GM21367 (cell line): ENCODE data around the gene MAD1L1.
"Not testable (repeated sequence)": the region's sequence is repeated elsewhere in the genome, so short reads cannot be mapped to it uniquely, and the experiment has no call there.

Source experiments
- ATAC-seq: cut with Tn5 transposase; IDR thresholded peaks from one replicate; pipeline ENCODE4 v1.9.1; 2021; ENCODE audit not compliant: unreplicated experiment

Gene MAD1L1

DNA sequence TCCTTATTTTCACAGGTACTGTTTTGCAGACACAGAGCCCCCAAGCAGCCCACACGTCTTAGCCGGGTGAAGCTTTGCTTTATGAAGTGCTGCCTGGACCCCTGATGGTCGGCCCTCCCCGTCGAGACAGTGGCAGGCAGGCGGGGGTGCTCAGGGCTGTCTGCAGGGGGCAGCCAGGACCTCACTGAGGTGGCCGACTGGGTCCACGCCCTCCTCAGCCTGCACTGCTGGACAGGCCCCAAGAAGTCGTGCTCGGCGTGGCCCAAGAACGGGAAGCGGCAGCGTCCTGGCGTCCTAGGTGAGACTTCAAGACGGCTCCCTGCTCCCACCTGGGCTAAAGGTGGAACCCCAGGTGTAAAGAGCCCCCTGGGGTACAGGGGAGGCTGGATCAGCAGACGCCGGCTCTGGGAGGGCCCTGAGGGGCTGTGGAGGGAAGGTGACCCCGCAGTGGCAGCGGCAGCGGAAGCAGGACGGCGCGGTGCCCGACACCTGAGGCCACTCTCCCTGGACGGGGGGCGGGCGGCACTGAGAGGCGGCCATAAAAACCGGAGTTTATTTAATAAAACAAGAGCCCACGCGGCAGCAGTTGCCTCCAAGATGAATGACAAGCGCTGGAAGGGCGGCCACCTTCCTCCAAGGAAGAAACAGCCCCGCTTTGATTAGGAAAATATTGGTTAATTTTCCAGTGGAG is 383.2 kb downstream of the MAD1L1 start:
- no peak for ATAC-seq

GRCh38 chr7:1848911-1849311 is 383.8 kb downstream of the MAD1L1 start:
- ATAC-seq: no peak

DNA sequence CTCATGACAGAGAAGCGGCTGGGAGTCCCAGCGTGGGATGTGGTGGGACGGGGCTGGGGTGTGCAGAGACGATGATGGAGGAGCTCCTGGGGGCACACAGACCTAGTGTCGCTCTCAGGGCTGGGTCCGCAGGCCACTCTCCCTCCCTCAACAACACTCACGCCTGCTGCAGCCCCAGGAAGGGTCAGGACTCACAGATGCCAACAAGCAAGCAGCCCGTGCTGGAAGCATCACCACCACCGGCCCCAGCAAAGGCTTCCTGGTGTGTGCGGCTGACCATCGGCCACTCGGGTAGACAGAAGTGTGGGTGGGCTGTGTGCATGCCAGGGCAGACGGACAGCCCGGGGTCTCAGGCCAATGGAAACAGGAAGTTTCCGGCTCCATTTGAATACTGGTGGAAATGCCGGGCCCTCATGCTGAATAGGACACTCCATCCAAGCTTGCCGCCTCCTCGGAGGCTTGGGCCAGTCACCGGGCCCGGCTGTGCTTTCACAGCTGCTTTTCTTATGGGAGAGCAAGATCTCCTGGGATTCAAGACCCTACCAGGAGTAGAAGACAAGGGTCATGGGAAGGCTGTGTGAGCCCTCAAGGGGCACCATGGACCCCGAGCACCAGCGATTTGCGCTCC is 384.6 kb downstream of the MAD1L1 start:
- ATAC-seq: no peak

DNA sequence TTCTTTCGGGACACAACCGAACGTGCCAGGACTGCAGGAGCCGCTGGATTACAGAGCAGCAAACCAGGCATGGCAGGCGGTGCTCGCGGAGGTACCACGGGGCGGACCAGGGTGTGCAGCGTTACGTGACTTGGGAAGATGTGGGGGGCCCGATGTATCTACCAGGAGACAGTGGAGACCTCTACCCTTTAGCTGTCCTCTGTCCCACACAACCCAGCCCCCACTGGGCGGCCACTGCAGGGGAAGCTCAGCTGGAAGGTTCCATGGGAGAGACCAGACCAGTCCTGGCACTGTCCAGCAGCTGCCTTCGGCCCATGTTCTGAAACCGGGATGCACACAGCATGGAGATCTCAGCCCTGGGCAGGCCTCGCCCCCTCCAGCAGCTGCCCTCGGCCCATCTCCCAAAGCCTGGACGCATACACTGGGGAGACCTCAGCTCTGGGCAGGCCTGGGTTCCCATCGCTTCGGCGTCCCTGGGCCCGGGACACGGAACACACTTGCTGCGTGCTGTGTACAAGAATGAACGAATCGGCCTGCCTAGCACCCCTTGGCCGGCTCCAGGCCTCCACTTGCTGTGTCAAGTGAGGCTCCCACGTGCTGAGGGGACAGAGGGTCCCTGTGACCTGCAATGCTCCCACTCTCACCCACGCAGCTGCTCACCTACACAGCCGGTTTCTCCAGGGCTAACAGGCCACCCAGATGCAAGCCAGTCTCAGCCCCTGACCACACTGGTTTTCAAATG is 385.3 kb downstream of the MAD1L1 start:
- no peak for ATAC-seq

GRCh38 chr7:1846331-1847065 is 386.2 kb downstream of the MAD1L1 start:
- ATAC-seq: no peak

DNA sequence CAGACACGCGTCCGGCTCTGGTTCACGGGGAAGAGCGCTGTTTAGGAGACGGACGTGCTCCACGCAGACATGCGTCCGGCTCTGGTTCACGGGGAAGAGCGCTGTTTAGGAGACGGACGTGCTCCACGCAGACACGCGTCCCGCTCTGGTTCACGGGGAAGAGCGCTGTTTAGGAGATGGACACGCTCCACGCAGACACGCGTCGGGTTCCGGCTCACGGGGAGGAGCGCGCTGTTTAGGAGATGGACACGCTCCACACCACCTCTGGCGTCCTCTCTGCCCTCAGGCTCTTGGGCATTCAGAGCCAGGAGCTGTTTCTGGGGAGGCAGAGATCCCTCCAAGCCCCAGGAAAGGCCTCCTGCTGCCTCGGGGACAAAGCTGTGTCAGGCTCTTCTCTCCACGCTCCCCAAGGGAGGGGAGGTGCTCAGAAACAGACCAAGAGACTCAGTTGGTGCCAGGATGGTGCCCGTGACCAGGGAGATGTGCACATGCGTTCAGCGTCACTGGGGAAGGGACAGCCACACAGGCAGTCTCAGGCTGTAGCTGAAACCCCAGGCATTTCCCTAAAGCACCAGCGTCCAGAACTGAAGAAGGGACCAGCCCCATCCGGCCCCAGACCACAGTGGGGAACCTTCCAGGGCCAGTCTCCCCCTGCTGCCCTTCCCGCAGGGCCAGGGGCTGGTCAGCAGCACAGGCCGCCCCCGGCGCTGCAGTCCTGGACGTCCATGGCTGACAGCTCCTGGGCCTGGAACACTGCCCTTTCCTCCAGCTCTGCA is 387.0 kb downstream of the MAD1L1 start:
- ATAC-seq: no peak

DNA sequence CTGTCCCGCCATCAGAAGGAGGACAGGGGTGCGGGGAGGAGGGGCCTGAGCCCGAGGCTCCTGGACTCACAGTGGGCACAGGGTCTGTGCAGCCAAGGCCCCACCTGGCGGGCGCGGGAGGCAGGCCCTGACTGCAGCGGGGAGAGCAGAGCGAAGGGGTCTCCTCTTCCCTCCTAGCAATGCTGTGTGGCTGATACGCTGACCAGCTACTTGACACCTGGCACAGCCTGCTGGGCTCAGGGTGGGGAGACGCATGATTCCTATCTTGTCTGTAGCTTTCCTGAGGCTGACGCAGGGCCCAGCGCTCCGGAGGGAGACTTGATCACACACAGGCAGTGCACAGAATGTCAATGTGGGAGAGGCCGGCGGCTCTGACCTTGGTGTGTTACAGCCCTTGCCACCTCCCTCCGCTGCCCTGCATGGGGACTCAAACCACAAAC is 387.8 kb downstream of the MAD1L1 start:
- no peak for ATAC-seq

GRCh38 chr7:1844336-1844950 is 388.3 kb downstream of the MAD1L1 start:
- ATAC-seq: no peak

DNA sequence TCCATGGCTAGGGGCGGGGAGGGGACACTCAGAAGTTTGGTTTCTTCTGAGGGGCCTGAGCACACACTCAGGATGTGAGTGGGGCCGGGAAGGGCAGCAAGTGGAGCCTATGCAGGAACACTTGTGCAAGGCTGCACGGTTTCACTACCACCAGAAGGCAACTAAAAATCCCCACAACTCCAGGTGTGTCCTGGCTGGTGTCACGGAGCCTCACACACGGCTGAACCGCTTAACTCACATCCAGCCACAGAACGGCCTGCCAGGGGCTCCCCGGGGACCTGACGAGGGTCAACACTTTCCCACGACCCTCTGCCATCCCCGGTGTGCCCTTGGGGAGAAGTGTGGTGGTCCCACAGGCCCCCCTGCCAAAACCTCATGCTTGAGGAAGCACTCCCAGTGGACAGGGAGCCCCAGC is 388.8 kb downstream of the MAD1L1 start:
- ATAC-seq: no peak

GRCh38 chr7:1843271-1843861 is 389.4 kb downstream of the MAD1L1 start:
- no peak for ATAC-seq

- ATAC-seq: no peak
Observed at GRCh38 chr7:1842321-1843221, 390.2 kb downstream of the MAD1L1 start.

DNA sequence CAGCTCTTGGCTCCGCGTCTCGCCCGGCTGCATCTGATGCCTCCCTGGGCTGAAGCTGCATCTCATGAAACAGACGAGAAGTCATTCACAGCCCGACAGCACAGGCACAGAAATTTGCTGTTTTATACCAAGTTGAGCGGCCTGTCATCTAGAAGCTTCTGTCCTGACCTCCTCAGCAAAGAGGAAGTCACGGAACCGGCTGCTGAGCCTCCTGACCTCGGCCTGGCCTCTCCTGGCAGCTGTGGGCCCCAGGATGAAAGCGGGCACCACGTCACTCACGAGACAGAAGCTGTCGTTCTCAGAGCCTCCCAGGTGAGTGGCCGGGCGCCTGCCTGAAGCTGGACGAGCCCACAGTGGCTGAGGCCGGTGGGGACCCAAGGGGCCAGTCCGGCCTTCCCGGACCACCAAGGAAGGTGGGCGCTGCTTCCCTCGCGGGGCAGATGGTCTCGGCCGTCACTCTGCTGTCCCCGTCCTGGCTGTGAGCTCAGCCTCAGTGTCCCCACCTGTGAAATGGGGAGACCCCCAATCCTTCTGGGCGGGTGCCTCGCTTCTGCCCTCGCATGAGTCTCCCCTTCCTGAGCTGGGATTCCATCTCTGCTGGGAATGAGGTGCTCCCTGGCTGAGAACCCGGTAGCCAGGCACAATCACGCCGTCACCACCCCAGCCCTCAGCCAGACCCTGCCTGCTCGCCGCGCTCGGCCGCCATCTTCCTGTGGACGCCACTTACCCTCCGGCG is 391.3 kb downstream of the MAD1L1 start:
- not testable (repeated sequence) for ATAC-seq

DNA sequence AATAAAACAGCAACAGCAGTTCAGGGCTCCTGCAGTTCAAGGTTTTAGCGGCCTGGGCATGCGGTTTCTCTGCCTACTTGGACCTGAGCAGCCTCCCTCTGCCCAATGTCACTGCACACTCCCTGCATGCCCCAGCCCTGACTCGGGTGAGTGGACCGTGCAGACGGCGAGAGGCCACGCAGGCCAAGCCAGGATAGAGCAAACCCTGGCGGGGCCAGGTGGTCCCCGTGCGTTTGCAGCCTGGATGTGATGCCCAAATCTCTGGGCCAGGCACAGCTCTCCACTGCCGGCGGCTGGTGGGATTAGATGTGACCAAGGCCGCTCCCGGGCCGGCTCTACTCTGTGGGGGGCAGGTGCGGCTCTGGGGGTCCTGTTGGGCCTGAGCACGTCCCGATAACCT is 392.0 kb downstream of the MAD1L1 start:
- ATAC-seq: not testable (repeated sequence)

- no peak for ATAC-seq
Observed at GRCh38 chr7:1839701-1840100, 393.0 kb downstream of the MAD1L1 start.

DNA sequence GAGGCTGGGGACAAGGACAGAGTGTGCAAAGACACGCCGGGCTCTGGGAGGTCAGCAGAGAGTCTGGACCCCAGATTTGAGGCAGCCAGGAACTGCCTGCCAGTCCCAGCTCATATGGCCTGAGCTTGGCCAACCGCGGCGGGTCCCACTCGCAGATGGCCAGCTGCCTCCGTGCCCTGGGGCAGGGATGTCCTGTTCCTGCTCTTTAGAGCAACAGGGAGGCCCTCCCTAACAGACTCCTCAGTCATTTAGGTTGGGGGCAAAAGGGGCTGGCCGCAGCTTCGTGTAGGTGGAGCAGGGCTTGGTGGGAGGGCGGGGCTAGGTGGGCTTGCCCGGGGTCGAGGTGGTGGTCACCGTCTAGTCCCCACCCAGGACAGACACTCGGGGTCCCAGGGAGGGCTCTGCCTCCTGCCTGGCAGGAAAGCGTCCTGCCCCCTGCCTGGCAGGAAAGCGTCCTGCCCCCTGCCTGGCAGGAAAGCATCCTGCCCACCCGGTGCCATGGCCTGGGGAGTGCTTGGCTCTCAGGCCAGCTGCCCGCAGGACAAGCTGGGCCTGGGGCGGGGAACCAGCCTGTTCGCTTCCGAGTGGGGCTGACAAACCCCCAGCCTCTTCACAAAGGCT is 393.7 kb downstream of the MAD1L1 start:
- ATAC-seq: not testable (repeated sequence)

GRCh38 chr7:1838544-1838872 is 394.2 kb downstream of the MAD1L1 start:
- not testable (repeated sequence) for ATAC-seq

GRCh38 chr7:1837696-1838543 is 394.8 kb downstream of the MAD1L1 start:
- ATAC-seq: not testable (repeated sequence)
